ENCODE data around the gene GARS1.

The GARS1 gene

DNA sequence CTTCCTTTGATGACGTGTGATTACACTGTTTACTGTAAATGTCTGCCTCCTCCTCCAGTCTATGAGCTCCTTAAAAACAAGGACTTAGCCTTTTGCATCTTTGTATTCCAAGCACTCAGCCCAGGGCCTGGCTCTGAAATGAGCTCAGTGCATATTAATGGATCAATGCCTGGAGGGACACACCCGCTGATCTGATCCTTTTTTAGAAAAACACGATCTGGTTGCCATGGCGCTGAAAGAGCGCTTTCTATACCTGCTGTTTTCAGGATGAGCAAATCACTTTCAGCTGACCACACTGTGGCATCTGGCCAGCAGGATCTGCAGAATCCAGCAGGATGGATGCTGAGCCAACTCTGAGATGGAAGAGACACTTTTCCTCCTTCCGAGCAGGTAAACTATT is 37.8 kb upstream of the GARS1 start:
- Histone ChIP-seq H3K9me2 (replicated peaks; ENCODE audit: low read depth, low read length) (no peaks in the 10 kb centered on the region), H3K36me3 (ENCODE audit: insufficient read depth, low read length) (no peaks in the 10 kb centered on the region), H3K79me2 (ENCODE audit: insufficient read depth, low read length) (no peaks in the 10 kb centered on the region), H3K9ac (ENCODE audit: low read depth, low read length, poor library complexity, severe bottlenecking) (no peak overlapping the region), H2AFZ (ENCODE audit: low read length) (no peak overlapping the region), H3K4me1 (ENCODE audit: insufficient read depth, low read length, poor library complexity, severe bottlenecking) (no peaks in the 10 kb centered on the region), H3K4me2 (ENCODE audit: low read depth, low read length, poor library complexity, severe bottlenecking) (no peak overlapping the region), H3K4me3 (ENCODE audit: low read length, poor library complexity, severe bottlenecking) (no peak overlapping the region), H3K9me3 (ENCODE audit: insufficient read depth, low read depth, low read length) (no peaks in the 10 kb centered on the region), H3K27me3 (ENCODE audit: insufficient read depth, low read length, poor library complexity, severe bottlenecking) (no peaks in the 10 kb centered on the region), H4K20me1 (ENCODE audit: insufficient read depth, low read length, poor library complexity, severe bottlenecking) (no peaks in the 10 kb centered on the region), H3F3A (ENCODE audit: low read depth) (no peaks in the 10 kb centered on the region)
- TF ChIP-seq, protein P1, sequence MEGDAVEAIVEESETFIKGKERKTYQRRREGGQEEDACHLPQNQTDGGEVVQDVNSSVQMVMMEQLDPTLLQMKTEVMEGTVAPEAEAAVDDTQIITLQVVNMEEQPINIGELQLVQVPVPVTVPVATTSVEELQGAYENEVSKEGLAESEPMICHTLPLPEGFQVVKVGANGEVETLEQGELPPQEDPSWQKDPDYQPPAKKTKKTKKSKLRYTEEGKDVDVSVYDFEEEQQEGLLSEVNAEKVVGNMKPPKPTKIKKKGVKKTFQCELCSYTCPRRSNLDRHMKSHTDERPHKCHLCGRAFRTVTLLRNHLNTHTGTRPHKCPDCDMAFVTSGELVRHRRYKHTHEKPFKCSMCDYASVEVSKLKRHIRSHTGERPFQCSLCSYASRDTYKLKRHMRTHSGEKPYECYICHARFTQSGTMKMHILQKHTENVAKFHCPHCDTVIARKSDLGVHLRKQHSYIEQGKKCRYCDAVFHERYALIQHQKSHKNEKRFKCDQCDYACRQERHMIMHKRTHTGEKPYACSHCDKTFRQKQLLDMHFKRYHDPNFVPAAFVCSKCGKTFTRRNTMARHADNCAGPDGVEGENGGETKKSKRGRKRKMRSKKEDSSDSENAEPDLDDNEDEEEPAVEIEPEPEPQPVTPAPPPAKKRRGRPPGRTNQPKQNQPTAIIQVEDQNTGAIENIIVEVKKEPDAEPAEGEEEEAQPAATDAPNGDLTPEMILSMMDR (conservative IDR thresholded peaks at IDR 0.05; ENCODE audit: low read length): no peak
- TF ChIP-seq EZH2phosphoT487 (IDR thresholded peaks at IDR 0.05; ENCODE audit: borderline replicate concordance): no peak

DNA sequence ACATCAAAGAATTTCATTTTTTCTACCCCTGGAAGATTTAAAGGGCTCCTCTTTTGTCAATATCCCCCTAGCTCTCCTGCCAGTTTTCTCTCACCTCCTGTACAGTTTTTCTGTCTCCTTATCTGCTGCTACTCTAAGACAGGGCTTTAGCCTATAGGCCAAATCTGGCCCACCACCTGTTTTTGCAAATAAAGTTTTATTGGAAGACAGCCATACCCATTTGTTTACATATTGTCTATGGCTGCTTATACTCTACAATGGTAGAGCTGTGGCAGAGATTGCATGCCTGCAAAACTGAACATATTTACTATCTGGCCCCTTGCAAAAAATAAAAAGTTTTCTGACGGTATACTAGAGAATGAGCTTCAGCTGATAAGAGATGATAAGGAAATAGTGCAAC is 37.4 kb upstream of the GARS1 start:
- Histone ChIP-seq H3F3A (ENCODE audit: low read depth) (no peaks in the 10 kb centered on the region), H2AFZ (ENCODE audit: low read length) (no peak overlapping the region), H4K20me1 (ENCODE audit: insufficient read depth, low read length, poor library complexity, severe bottlenecking) (no peaks in the 10 kb centered on the region), H3K4me3 (ENCODE audit: low read length, poor library complexity, severe bottlenecking) (no peak overlapping the region), H3K4me1 (ENCODE audit: insufficient read depth, low read length, poor library complexity, severe bottlenecking) (no peaks in the 10 kb centered on the region), H3K27me3 (ENCODE audit: insufficient read depth, low read length, poor library complexity, severe bottlenecking) (no peaks in the 10 kb centered on the region), H3K9me2 (replicated peaks; ENCODE audit: low read depth, low read length) (no peaks in the 10 kb centered on the region), H3K9ac (ENCODE audit: low read depth, low read length, poor library complexity, severe bottlenecking) (no peak overlapping the region), H3K79me2 (ENCODE audit: insufficient read depth, low read length) (no peaks in the 10 kb centered on the region), H3K36me3 (ENCODE audit: insufficient read depth, low read length) (no peaks in the 10 kb centered on the region), H3K4me2 (ENCODE audit: low read depth, low read length, poor library complexity, severe bottlenecking) (no peak overlapping the region), H3K9me3 (ENCODE audit: insufficient read depth, low read depth, low read length) (no peaks in the 10 kb centered on the region)
- no peak for TF ChIP-seq EZH2phosphoT487 (IDR thresholded peaks at IDR 0.05; ENCODE audit: borderline replicate concordance)
- TF ChIP-seq, protein P1 (conservative IDR thresholded peaks at IDR 0.05; ENCODE audit: low read length): no peak

DNA sequence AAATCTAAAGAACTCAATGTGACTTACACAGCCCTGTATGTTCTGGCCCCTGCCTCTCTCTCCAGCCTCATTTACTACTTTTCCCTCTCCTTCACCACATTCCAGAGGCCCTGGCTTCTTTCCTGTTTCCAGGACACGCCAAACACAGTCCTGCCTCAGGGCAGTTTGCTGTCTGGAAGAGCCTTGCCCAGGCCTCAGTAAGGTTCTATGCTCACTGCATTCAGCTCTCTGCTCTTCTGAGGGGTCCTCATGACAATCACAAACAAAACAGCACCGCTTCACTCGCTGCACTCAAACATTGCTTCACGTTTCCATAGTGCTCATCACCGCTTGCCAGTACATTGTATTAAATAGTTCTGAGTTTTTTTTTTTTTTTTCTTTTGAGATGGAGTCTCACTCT is 35.1 kb upstream of the GARS1 start:
- Histone ChIP-seq H3K9me3 (ENCODE audit: insufficient read depth, low read depth, low read length) (no peaks in the 10 kb centered on the region), H3K9ac (ENCODE audit: low read depth, low read length, poor library complexity, severe bottlenecking) (no peak overlapping the region), H3K36me3 (ENCODE audit: insufficient read depth, low read length) (peaks cover 2% of the 10 kb centered on the region; the same call in 1 of the 2 replicates), H4K20me1 (ENCODE audit: insufficient read depth, low read length, poor library complexity, severe bottlenecking) (no peaks in the 10 kb centered on the region), H3K4me3 (ENCODE audit: low read length, poor library complexity, severe bottlenecking) (no peak overlapping the region), H3F3A (ENCODE audit: low read depth) (no peaks in the 10 kb centered on the region), H2AFZ (ENCODE audit: low read length) (no peak overlapping the region), H3K4me2 (ENCODE audit: low read depth, low read length, poor library complexity, severe bottlenecking) (no peak overlapping the region), H3K27me3 (ENCODE audit: insufficient read depth, low read length, poor library complexity, severe bottlenecking) (no peaks in the 10 kb centered on the region), H3K79me2 (ENCODE audit: insufficient read depth, low read length) (no peaks in the 10 kb centered on the region), H3K9me2 (replicated peaks; ENCODE audit: low read depth, low read length) (no peaks in the 10 kb centered on the region), H3K4me1 (ENCODE audit: insufficient read depth, low read length, poor library complexity, severe bottlenecking) (no peaks in the 10 kb centered on the region)
- TF ChIP-seq EZH2phosphoT487 (IDR thresholded peaks at IDR 0.05; ENCODE audit: borderline replicate concordance): no peak
- TF ChIP-seq, protein P1 (conservative IDR thresholded peaks at IDR 0.05; ENCODE audit: low read length): no peak
